Uterus (tissue), 4 donors: ENCODE results near the gene OFD1. TPM values are rescaled to one million over a fixed set of nuclear protein-coding genes. Genes with fewer than 3 reads are reported as not detected.
A peak's percentile ranks its signal among the peaks of the same experiment; 100 is the strongest.

ENCODE experiments used
- DNase-seq, 2 donors: peaks; one replicate each; pipeline ENCODE4 v3.0.0-alpha.2; 2019 to 2020
- H3K27ac ChIP-seq, 2 donors: fragments of 200-600 bp; sonication (generic); 1 replicate in 1 of 2; 2 replicates in 1 of 2; pipeline ENCODE4 v1.5.1; 2016 to 2018
- H3K27me3 ChIP-seq, 2 donors: fragments of 200-600 bp; sonication (generic); one replicate each; pipeline ENCODE4 v1.5.1; 2018 to 2019; ENCODE audit warnings: control low read depth in 1 of 2
- H3K36me3 ChIP-seq, 2 donors: fragments of 200-600 bp; sonication (generic); one replicate each; pipeline ENCODE4 v1.5.1; 2019; ENCODE audit warnings: control low read depth in 1 of 2
- H3K4me1 ChIP-seq, 2 donors: fragments of 200-600 bp; sonication (generic); one replicate each; pipeline ENCODE4 v1.5.1; 2018 to 2019; ENCODE audit warnings: control low read depth in 1 of 2
- H3K4me3 ChIP-seq, 2 donors: fragments of 200-600 bp; sonication (generic); 1 replicate in 1 of 2; 2 replicates in 1 of 2; pipeline ENCODE4 v1.5.1; 2018 to 2019; ENCODE audit warnings: mild to moderate bottlenecking in 1 of 2
- H3K9me3 ChIP-seq, 2 donors: fragments of 200-600 bp; sonication (generic); one replicate each; pipeline ENCODE4 v1.5.1; 2019; ENCODE audit warnings: control low read depth in 1 of 2
- POLR2A ChIP-seq, 2 donors: fragments of 450-650 bp; IDR thresholded peaks; one replicate each; pipeline ENCODE4 v1.6.1; 2016; ENCODE audit warnings: antibody characterized with exemption in 2 of 2, mild to moderate bottlenecking in 1 of 2, moderate library complexity in 1 of 2
- intact Hi-C: fragments of 100-400 bp; cut with DNase I; formaldehyde crosslinking; loops from one replicate; pipeline ENCODE4 v1.15.1; 2023; ENCODE audit warnings: low total_unique reads
- total RNA-seq, 4 donors: library from RNA; depleted of rRNA in 3 of 4; stranded (reverse); fragments of >200 nt in 3 of 4; gene quantifications; one replicate each; pipeline versions ENCODE4 v1.1.0 to v1.2.4, GENCODE V29; 2014 to 2023
- TF ChIP-seq, protein P1 (sequence below), 4 experiments: fragments of 200-600 bp in 2 of 4; fragments of 450-650 bp in 2 of 4; sonication (generic) in 2 of 4; IDR thresholded peaks; one replicate each; pipeline ENCODE4 v1.5.1; 2016 to 2019; ENCODE audit warnings: antibody characterized with exemption in 4 of 4, mild to moderate bottlenecking in 2 of 4, moderate library complexity in 1 of 4
- donor health status: DM: yes; HTN: yes; CAD: no.

OFD1 gene
- total RNA-seq, 4 donors from 2014 or later = 24.1 to 172 (median 49.7) TPM

DNA sequence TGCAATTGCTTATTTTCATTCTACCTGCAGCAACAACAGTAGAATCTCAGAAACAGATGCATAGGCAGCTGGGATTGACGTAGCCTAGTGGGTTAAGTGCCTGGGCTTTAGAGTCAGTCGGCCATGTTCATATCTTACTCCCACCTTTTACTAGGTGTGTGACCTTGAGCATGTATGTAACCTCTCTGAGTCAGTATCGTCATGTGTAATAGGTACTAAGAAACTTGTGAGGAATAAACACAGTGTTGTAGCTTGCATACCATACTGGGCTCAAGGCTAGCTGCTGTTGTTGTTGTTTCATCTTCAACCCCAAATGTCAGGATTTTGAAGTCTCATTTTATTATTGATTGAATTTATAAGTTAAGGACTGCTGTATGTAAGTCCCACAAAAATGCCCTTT is 31.4 kb upstream of the OFD1 start:
- peak overlapping the region in 1 of 2 donors; percentile 23 for H3K27ac ChIP-seq

DNA sequence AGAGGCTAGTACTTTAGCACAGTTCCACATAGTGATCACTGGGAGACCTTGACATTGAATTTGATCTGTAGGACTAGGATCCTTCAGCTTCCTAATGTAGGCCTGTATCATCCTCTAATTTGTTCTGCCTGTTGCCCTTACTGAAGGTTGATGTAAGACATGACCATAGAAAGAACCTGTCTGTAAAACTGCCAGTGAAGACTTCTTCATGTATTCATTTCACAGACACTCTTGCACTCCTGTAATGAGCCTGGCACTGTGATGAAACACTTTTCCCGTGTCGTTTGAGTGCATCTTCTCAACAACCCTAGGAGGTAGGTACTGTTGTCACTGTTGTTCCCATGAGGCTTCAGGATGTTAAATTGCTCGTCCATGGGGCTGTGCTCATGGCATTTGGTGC is 31.0 kb upstream of the OFD1 start:
- H3K27ac ChIP-seq = peak overlapping the region in 1 of 2 donors; percentile 23
- intact Hi-C loops = no loop called here

More for the DNA sequence above, 31.4 kb upstream of the OFD1 start:
- H3K4me1 ChIP-seq = peaks cover 0 to 4% of the 10 kb centered on the region in 2 donors
- H3K4me3 ChIP-seq = no peak overlapping the region
- H3K27me3 ChIP-seq = no peaks in the 10 kb centered on the region
- intact Hi-C loops = no loop called here
- no peaks in the 10 kb centered on the region for H3K36me3 ChIP-seq
- H3K9me3 ChIP-seq = no peaks in the 10 kb centered on the region
- no peak for DNase-seq
- TF ChIP-seq, protein P1, sequence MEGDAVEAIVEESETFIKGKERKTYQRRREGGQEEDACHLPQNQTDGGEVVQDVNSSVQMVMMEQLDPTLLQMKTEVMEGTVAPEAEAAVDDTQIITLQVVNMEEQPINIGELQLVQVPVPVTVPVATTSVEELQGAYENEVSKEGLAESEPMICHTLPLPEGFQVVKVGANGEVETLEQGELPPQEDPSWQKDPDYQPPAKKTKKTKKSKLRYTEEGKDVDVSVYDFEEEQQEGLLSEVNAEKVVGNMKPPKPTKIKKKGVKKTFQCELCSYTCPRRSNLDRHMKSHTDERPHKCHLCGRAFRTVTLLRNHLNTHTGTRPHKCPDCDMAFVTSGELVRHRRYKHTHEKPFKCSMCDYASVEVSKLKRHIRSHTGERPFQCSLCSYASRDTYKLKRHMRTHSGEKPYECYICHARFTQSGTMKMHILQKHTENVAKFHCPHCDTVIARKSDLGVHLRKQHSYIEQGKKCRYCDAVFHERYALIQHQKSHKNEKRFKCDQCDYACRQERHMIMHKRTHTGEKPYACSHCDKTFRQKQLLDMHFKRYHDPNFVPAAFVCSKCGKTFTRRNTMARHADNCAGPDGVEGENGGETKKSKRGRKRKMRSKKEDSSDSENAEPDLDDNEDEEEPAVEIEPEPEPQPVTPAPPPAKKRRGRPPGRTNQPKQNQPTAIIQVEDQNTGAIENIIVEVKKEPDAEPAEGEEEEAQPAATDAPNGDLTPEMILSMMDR (IDR thresholded peaks at IDR 0.05) = no peak
- no peak for TF ChIP-seq POLR2A (IDR thresholded peaks at IDR 0.05)

DNA sequence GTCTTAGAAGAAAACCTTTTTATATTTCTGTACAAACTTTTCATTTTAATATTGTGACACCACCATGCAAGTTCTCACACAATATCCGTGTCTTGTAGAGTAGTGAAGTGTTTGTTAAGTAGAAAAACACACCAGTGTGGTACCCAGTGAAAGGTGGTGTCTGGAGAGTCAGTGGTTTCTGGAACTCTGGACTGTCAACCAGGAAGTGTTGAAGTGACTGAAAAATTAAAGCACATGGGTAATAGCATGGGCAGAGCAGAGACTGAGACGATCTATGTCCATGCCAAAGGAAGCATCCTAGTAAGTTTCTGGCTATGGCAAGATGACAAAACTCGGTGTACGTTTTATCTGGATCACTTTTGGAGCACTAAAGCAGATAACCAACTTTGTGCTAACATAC is 23.4 kb upstream of the OFD1 start:
- Histone ChIP-seq H3K27me3 (no peaks in the 10 kb centered on the region), H3K36me3 (no peaks in the 10 kb centered on the region), H3K4me1 (no peaks in the 10 kb centered on the region), H3K9me3 (no peaks in the 10 kb centered on the region), H3K4me3 (no peak overlapping the region), H3K27ac (no peak overlapping the region)
- intact Hi-C loops = no loop called here
- TF ChIP-seq POLR2A (IDR thresholded peaks at IDR 0.05) = no peak
- TF ChIP-seq, protein P1 (IDR thresholded peaks at IDR 0.05) = no peak
- DNase-seq = no peak

More for the DNA sequence above, 31.0 kb upstream of the OFD1 start:
- TF ChIP-seq, protein P1 (IDR thresholded peaks at IDR 0.05) = no peak
- no peak for TF ChIP-seq POLR2A (IDR thresholded peaks at IDR 0.05)
- no peaks in the 10 kb centered on the region for H3K36me3 ChIP-seq
- no peak overlapping the region for H3K4me3 ChIP-seq
- H3K27me3 ChIP-seq = no peaks in the 10 kb centered on the region
- H3K9me3 ChIP-seq = no peaks in the 10 kb centered on the region
- no peak for DNase-seq
- peaks cover 0 to 4% of the 10 kb centered on the region in 2 donors for H3K4me1 ChIP-seq

DNA sequence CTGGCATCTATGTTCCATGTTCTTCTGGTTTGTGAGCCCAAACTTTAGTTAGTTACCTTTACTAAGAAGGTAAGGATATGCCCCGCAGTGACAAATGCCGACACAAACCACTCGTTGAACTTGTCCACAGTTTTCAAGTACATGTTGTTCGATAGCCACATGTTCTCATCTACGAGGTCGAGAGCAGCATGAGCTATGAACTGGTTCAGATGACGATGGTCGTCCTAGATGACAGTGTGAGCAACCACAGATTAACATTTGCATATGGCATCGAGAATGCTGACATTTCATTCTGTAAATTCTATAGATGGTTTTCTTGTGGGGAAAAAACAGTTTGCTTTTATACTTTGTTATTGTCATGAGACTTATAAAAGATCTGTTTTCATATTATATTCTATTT is 18.1 kb upstream of the OFD1 start:
- no peaks in the 10 kb centered on the region for H3K9me3 ChIP-seq
- no peaks in the 10 kb centered on the region for H3K36me3 ChIP-seq
- no peaks in the 10 kb centered on the region for H3K4me1 ChIP-seq
- no peak overlapping the region for H3K27ac ChIP-seq
- H3K4me3 ChIP-seq = no peak overlapping the region
- H3K27me3 ChIP-seq = no peaks in the 10 kb centered on the region
- no peak for DNase-seq
- TF ChIP-seq, protein P1 (IDR thresholded peaks at IDR 0.05) = no peak
- no peak for TF ChIP-seq POLR2A (IDR thresholded peaks at IDR 0.05)
- intact Hi-C loops = no loop called here

GRCh38 chrX:13716905-13717304 is 17.6 kb upstream of the OFD1 start:
- Histone ChIP-seq H3K27me3 (no peaks in the 10 kb centered on the region), H3K9me3 (no peaks in the 10 kb centered on the region), H3K27ac (peak overlapping the region; percentile 63 to 87), H3K4me3 (no peak overlapping the region), H3K36me3 (no peaks in the 10 kb centered on the region), H3K4me1 (no peaks in the 10 kb centered on the region)
- DNase-seq = no peak
- no peak for TF ChIP-seq POLR2A (IDR thresholded peaks at IDR 0.05)
- TF ChIP-seq, protein P1 (IDR thresholded peaks at IDR 0.05) = no peak
- intact Hi-C loops = no loop called here
